Measurements from ENCODE around the gene PKP3.
"Not testable (repeated sequence)": the region's sequence is repeated elsewhere in the genome, so short reads cannot be mapped to it uniquely, and the experiment has no call there.

The PKP3 gene

GRCh38 chr11:362642-363442, 31.2 kb upstream of the PKP3 start:
- DNase-seq (ENCODE audit: low read depth in 2 of 2): no peak

GRCh38 chr11:363443-363805, 30.6 kb upstream of the PKP3 start:
- DNase-seq (ENCODE audit: low read depth in 2 of 2): not testable (repeated sequence)

- no peak for DNase-seq (ENCODE audit: low read depth in 2 of 2)
Measured at GRCh38 chr11:363948-364761, 29.9 kb upstream of the PKP3 start.

GRCh38 chr11:364991-365725, 28.9 kb upstream of the PKP3 start:
- DNase-seq (ENCODE audit: low read depth in 2 of 2): no peak

- no peak for DNase-seq (ENCODE audit: low read depth in 2 of 2)
Measured at GRCh38 chr11:365831-366230, 28.2 kb upstream of the PKP3 start.

- no peak for DNase-seq (ENCODE audit: low read depth in 2 of 2)
Measured at GRCh38 chr11:367956-368413, 26.0 kb upstream of the PKP3 start.

- no peak for DNase-seq (ENCODE audit: low read depth in 2 of 2)
Measured at GRCh38 chr11:368414-369335, 25.3 kb upstream of the PKP3 start.

GRCh38 chr11:369336-370018, 24.5 kb upstream of the PKP3 start, which contains the start of gene B4GALNT4:
Gene B4GALNT4 (plus strand): TSS chr11:369499. CDS start chr11:369804, 305 bp downstream.
- DNase-seq (ENCODE audit: low read depth in 2 of 2): peak in 1 of 2 experiments; percentile 26

GRCh38 chr11:370070-370941, 23.7 kb upstream of the PKP3 start:
- DNase-seq (ENCODE audit: low read depth in 2 of 2): no peak

- no peak for DNase-seq (ENCODE audit: low read depth in 2 of 2)
Measured at GRCh38 chr11:371051-371450, 23.0 kb upstream of the PKP3 start.

GRCh38 chr11:371716-372590, 22.1 kb upstream of the PKP3 start:
- no peak for DNase-seq (ENCODE audit: low read depth in 2 of 2)

- DNase-seq (ENCODE audit: low read depth in 2 of 2): no peak
Measured at GRCh38 chr11:372809-373715, 20.9 kb upstream of the PKP3 start.

GRCh38 chr11:373716-374551, 20.1 kb upstream of the PKP3 start:
- DNase-seq (ENCODE audit: low read depth in 2 of 2): no peak

GRCh38 chr11:375065-376025, 18.7 kb upstream of the PKP3 start:
- DNase-seq (ENCODE audit: low read depth in 2 of 2): no peak

- no peak for DNase-seq (ENCODE audit: low read depth in 2 of 2)
Measured at GRCh38 chr11:376531-377173, 17.4 kb upstream of the PKP3 start.

Measured in fibroblast of skin of left quadriceps (primary cell).